HG02852 (cell line): ENCODE data around the gene IL9R.
"Not testable (repeated sequence)": the region's sequence is repeated elsewhere in the genome, so short reads cannot be mapped to it uniquely, and the experiment has no call there.

ENCODE experiments used
- ATAC-seq: cut with Tn5 transposase; IDR thresholded peaks from one replicate; pipeline ENCODE4 v1.9.1; 2021; ENCODE audit warnings: mild to moderate bottlenecking, moderate library complexity; ENCODE audit not compliant: unreplicated experiment

The IL9R gene

GRCh38 chrX:155995321-155995875 lies 2.1 kb upstream of the IL9R start:
- no peak for ATAC-seq

GRCh38 chrX:155998116-155998515 lies 620 bp downstream of the IL9R start:
- no peak for ATAC-seq

- ATAC-seq: no peak
Measured at GRCh38 chrX:155998761-155999510, 1.4 kb downstream of the IL9R start.

GRCh38 chrX:155999751-156000150 lies 2.3 kb downstream of the IL9R start:
- not testable (repeated sequence) for ATAC-seq

- ATAC-seq: no peak
Measured at GRCh38 chrX:156000361-156000926, 2.9 kb downstream of the IL9R start.

- ATAC-seq: no peak
Measured at GRCh38 chrX:156001001-156001666, 3.6 kb downstream of the IL9R start.

GRCh38 chrX:156001667-156002021 lies 4.1 kb downstream of the IL9R start:
- no peak for ATAC-seq

- ATAC-seq: no peak
Measured at GRCh38 chrX:156002507-156002906, 5.0 kb downstream of the IL9R start.

GRCh38 chrX:156003486-156004185 lies 6.1 kb downstream of the IL9R start:
- no peak for ATAC-seq

- no peak for ATAC-seq
Measured at GRCh38 chrX:156004256-156004655, 6.8 kb downstream of the IL9R start.

- ATAC-seq: no peak
Measured at GRCh38 chrX:156004740-156005139, 7.2 kb downstream of the IL9R start.

GRCh38 chrX:156005144-156005543 lies 7.6 kb downstream of the IL9R start:
- ATAC-seq: no peak

GRCh38 chrX:156006468-156006867 lies 9.0 kb downstream of the IL9R start:
- ATAC-seq: not testable (repeated sequence)

- not testable (repeated sequence) for ATAC-seq
Measured at GRCh38 chrX:156008379-156008778, 10.9 kb downstream of the IL9R start.

GRCh38 chrX:156008915-156009314 lies 11.4 kb downstream of the IL9R start:
- no peak for ATAC-seq

- ATAC-seq: not testable (repeated sequence)
Measured at GRCh38 chrX:156009691-156010090, 12.2 kb downstream of the IL9R start.

- ATAC-seq: peak; percentile 79
Measured at GRCh38 chrX:156013286-156013953, 15.9 kb downstream of the IL9R start.

GRCh38 chrX:156019846-156020245 lies 22.4 kb downstream of the IL9R start:
- ATAC-seq: not testable (repeated sequence)

- not testable (repeated sequence) for ATAC-seq
Measured at GRCh38 chrX:156023002-156023401, 25.5 kb downstream of the IL9R start.

- ATAC-seq: not testable (repeated sequence)
Measured at GRCh38 chrX:156024949-156025492, 27.5 kb downstream of the IL9R start.
